Stimulated activated CD8-positive, alpha-beta memory T cell treated with anti-CD3 and anti-CD28 coated beads, Interleukin-4, amount 100 ng/mL, for 1 hour (primary cell): Measurements from ENCODE around the gene NMBR.
"Not testable (repeated sequence)": the region's sequence is repeated elsewhere in the genome, so short reads cannot be mapped to it uniquely, and the experiment has no call there.

Experiments
- DNase-seq, 2 donors: peaks; one replicate each; pipeline ENCODE4 v3.0.0-alpha.2; 2020; ENCODE audit warnings: low read depth in 2 of 2, low spot score in 1 of 2

Gene NMBR

DNA sequence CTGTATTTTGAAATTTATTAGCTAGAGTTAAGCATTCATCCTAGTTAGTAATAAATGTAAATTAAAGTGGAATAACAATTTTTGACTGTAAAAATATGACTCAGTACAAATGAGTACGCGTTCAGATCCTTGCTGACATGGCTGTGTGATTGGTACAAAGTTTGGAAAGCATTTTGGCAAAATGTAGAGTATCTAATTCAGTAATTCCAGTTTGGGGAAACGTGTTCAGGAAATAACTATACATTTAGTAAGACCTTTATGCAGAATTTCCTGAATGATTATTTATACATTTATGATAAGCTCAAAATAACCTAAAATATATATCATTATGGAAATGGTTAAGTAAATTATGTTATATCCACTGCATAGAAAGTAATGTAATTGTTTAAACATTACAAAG lies 8.2 kb upstream of the NMBR start:
- no peak for DNase-seq

DNA sequence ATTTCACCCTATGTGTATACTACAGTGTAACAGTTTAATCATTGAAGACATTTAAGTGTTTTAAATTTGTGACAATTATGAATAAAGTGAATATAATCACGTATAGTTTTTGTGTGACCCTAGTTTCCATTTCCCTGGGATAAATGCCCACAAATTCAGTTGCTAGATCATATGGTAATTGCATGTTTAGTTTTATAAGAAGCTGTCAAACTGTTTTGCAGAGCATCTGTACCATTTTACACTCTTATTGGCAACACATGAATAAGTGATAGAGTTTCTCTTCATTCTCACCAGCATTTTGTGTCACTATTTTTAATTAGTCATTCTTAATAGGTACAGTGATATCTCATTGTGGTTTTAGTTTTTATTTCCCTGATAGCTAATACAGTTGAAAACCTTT lies 7.4 kb upstream of the NMBR start:
- no peak for DNase-seq

DNA sequence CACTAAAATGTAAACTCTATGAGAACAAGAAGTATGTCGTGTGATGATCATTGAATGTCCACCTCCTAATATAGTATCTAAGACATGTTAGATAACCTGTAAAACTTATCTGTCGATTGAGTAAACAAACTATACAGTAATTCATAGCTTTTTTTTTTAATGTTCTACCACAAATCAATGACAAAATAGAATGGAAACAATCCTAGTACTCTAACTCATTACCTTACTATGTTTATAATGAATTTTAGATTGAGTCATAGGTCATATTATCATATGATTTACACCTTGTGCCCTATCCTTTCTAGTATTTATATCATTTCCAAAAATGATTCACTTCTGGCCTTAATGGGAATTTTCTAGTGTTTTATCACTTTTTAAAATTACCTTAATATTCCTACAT lies 6.3 kb upstream of the NMBR start:
- DNase-seq, result no peak

DNA sequence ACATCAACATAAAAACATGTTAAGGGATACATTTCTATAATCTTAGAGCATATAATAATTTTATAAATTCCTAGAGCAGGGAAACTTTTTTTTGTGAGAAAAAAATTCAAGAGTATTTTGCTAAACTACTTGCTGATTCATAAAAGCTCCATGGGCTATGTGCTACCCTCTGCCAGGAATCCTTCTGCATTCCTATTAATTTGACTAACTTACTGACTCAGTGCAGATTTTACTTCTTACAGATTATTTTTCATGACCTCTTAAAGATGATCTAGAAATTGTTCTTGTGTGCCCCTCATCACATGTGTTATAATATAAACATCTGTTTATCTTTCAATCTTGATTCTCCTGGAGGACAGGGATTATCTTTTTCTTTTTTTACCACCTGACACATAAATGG lies 5.8 kb upstream of the NMBR start:
- DNase-seq, result no peak

DNA sequence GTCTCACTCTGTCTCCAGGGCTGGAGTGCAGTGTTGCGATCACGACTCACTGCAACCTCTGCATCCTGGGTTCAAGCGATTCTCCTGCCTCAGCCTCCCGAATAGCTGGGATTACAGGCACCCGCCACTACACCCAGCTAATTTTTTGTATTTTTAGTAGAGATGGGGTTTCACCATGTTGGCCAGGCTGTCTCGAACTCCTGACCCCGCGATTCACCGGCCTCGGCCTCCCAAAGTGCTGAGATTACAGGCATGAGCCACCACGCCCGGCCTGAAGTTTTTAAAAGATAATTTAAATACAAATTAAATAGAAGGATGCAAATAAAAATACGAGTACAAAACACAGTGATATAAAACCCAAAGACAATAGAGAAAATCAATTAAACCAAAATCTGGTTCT lies 5.4 kb downstream of the NMBR start:
- DNase-seq, result not testable (repeated sequence)

DNA sequence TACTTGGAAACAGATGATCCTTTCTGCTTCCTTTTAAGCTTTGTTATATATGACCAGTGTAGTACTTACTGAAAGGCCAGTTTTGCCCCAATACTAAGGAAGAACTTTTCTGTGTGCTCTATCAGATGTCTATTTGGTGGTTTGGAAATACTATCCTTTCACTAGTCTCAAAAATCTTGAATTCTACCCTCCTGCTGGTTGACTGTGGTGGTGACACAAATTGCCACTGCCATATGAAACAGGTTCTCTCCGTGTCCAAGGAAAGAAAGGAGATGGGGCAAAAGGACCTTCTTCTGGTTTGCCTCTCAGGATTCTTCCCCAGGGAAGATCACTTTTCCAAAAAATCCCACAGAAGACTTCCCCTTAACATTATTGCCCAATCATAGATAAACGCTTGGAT lies 8.0 kb downstream of the NMBR start:
- no peak for DNase-seq

DNA sequence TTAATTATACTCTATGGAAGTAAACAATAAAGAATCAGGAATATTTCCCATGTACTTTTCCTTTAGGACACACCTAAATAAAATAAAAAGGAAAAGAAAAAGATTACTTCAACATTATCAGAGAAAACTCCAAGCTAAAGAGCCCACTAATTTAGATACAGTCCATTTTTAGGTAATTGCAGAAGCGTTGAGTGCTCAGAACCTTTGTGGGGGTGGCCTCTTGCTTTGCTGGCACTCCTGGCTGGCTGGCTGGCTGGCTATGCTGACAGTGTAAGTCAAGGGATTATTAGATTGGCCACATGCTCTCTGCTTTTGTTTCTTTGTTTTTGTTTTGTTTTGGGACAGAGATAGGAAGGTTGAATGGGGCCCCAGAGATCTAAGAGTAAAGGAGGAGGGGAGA lies 14.3 kb downstream of the NMBR start, which contains the start of gene GJE1:
Gene GJE1, plus strand, starts transcription at position 301 of the 400 bp plus-strand sequence. CDS start 234 bp downstream, outside the sequence.
- no peak for DNase-seq

DNA sequence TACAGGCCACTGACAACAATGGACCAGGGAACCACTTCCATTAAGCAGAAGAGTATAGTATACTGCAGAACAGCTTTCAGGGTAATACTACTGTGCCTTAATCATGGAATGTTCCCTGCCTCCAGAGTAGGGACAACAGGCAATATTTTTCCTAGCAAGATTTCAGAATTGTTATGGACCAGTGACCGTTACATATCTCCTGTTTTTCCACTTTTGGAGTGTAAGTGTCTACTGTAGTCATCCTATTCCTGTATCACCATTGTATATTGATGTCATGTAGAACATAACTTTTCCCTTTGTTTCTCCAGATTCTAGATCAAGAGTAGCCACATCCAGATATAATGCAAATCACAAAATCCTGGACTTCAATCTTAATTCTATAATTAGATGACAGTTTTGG lies 16.1 kb downstream of the NMBR start:
- DNase-seq, result no peak

DNA sequence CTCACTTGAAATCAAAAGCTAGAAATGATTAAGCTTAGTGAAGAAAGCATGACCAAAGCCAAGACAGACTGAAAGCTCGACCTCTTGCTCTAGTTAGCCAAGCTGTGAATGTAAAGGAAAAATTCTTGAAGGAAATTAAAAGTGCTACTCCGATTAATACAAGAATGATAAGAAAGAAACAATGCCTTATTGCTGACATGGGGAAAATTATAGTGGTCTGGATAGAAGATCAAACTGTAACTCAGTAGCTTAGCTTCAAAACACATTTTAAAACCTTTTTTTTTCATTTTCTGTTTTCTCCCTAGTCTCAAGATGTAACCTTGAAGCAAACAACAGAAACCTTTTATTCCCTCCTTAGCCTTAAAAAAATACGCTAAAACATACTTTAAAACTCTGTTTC lies 25.6 kb downstream of the NMBR start:
- no peak for DNase-seq

DNA sequence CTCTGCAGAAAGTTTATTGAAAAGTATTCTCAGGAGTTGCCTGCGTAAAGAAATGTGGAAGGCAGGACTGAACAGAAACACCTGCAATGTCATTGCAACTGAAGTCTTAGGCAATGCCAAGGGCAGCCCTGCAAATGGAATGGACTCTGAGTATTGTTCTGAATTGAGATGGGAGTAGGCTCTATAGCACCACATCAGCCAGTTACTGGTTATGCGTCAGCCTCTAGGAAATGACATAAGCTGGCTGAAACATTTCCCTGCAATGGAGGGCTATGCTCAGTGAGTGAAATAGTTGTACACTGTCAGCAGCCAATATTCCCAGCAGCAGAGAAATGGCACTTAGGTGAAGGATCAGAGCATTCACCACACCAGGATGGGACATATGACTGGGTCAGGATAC lies 28.0 kb downstream of the NMBR start:
- DNase-seq, result no peak

DNA sequence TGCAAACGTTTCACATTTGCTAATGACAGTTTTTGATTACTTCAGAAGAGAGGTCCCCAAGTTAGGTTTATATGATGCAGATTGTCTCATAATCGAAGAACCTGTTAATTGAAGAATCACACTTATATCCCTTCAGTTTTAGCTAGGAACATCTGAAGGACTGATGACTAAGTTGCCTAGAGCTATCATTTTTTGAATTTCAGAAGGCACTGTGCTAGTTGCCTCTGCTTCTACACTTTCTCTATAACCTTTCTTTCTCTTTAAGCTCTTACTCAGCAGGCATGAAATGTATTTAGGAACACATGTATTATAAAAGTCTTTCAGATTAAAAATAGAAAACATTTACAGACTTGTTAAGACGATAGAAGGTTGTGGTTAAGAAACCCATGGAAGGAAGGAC lies 28.6 kb downstream of the NMBR start:
- DNase-seq, result no peak

DNA sequence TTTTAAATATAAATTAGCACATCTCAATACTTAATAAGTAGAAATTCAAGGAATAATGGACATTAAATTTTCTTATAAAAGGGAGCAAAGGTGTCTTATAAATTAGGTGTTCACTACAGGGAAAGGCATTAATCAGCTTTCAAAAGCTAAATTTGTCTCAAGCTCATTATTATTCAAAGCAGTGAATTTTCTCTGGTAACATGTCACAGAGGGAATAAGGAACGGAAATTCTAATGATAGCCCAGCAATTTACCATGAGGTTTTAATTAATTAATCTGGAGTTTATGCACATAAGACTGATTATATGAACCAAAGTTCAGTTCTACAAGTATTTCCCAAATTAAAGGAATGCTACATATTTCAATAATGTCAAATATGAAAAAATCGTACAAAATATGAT lies 29.6 kb downstream of the NMBR start:
- no peak for DNase-seq

DNA sequence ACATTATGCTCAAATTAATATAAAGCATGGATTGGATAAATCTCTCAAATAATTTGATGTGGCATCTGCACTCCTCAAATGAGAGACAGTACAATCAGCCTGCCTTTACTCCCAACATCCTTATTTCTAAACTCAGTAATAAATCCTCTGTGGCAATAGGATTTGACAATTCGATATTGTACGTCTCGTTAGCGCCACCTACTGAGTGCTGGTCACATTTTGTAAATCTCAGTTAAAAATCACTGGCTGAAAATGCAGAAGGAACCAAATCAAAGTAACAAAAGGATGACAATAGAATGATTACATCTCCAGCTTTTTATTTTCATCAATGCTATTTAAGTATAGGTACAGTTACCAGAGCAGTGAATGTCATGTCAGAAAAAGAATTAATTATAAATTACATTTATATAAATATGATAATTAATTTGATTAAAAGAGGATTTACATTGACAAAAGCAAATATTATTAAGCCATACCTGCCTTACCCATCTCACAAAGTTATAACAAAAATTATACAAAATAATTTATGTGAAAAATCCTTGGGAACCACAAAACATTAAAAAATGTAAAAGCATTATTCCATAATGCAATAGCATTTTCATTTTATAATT lies 34.4 kb downstream of the NMBR start:
- DNase-seq, result peak; percentile 29 to 32

DNA sequence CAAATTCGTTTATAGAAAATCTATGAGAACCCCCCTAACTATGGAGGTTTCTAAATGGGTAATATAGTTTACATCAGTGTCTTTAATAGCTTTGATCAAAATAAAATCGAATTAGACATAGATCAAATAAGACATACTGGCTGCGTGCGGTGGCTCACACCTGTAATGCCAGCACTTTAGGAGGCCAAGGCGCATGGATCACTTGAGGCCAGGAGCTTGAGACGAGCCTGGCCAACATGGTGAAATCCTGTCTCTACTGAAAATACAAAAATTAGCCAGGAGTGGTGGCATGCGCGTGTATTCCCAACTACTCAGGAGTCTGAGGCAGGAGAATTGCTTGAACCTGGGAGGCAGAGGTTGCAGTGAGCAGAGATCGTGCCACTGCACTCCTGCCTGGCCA lies 36.1 kb downstream of the NMBR start:
- DNase-seq, result not testable (repeated sequence)

DNA sequence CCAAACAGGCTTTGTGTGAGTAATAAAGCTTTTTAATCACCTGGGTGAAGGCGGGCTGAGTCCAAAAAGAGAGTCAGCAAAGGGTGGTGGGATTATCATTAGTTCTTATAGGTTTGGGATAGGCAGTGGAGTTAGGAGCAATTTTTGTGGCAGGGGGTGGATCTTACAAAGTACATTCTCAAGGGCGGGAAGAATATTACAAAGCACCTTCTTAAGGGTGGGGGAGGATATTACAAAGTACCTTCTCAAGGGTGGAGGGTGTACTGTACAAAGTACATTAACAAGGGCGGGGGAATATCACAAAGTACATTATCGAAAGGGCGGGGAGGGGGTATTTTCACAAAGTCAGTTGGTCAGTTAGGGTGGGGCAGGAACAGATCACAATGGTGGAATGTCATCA lies 42.1 kb downstream of the NMBR start:
- DNase-seq, result not testable (repeated sequence)

DNA sequence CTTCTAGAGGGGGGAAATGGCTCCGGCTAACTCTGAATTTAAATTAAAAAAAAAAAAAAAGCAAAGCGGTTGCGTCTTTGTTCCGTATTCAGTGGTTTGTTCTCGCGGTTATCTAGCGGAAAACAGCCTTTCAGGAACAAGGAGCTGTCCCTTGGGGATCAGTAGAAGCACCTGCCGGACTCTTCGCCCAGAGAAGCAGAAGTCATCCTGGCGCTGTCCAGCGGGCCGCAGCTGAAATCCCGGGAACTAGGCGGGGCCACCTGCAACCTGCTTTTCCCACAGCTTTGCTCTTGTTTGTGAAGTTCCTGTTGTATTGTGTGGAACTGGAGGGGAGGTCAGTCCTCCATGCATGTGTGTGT lies 58.1 kb downstream of the NMBR start:
- DNase-seq, result no peak

DNA sequence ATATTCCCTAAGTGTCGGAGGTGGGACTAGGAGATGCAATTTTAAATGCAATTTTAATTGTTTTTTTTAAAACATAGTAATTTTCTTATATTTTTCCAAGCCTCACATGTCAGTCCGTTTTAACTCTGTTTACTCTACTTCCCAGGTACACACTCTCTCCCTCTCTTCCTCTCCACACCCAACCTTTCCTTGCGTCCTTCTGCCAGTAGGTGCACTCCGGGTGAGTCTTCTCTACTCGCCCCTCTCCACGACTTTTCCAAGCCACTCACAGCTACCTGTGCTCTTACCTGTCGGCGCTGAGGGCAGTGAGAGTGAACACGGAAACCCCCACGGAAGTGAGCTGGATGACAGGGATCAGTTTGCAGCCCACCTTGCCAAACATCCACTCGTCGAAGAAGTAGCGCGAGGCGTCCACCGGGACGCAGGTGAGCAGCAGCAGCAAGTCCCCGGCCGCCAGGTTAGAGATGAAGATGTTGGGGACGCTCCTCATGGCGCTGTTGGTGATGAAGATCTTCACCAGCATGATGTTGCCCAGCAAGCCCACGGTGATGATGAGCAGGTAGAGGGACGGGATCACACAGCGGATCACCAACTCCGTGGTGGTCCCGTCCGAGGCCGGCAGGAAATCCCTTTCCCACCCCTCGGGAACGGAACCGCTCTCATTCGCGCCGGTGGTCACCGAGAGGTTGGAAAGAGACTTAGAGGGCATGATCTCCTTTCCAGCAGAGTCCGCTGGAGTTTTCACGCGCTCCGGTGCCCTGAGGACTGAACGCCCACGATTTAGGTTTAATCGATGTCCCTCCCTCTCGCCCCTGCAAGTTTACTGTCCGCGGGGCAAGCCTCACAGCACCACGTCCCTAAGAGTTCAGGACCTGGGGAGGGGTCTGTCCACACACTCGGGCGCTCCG lies 58.7 kb downstream of the NMBR start:
- DNase-seq, result no peak

DNA sequence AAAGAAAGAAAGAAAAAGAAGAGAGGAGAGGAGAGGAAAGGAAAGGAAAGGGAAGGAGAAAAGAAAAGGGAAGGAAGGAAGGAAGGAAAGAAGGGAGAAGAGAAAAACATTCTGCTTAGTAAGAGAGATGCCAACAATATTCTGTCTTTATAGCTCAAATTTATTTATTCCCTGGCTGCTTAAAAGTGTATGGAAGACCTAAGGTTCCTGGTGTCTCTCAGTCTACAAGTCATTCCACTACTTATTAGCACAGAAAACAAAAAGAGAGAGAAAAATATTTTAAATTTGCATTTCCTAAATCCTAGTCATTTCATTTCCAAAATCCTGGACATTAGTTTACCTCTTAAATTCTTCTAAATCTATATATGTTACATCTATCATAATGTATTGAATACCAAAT lies 67.8 kb downstream of the NMBR start:
- DNase-seq, result no peak

DNA sequence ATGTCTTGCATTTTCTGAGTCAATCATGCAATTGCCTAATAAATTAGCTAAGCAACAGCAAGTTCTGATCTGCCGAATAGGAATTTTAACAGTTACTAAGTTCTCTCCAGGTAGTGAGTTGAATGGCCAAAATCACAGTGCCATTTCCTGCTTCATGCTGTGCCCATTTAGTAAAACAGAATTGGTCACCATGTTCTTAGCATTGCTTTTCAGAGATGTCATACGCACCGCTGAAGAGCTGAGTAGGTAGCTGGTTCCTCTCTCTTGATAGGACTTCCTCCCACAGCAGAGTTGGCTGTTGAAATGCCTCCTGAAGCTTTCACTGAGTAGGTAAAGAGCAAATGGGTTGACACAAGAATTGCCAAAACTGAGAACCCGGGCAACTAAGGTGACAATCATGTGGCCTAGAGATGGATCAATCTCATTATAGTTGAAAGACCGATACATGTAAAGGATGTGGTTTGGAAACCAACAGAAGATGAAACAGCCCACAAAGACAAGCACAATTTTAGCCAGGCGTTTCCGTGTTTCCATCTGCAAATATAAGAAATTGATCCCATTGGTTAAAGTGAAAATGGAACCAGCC lies 71.3 kb downstream of the NMBR start:
- DNase-seq, result no peak

DNA sequence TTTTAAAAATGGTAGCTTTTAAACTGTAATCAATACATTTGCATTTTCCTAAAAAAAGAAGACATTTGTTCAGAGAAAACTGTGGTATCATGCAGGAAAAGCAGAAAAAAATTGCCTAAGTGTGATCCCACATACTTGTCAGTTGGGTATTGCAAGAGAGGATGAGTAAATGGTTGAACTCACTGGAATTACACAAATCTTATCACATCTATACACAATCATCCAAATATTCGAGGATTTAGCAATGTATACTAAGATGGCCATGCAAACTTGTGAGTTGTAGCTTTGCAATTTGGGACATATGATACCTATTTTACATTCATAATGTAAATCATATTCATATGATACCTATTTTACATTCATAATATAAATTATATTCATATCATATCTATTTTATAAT lies 72.4 kb downstream of the NMBR start:
- no peak for DNase-seq

DNA sequence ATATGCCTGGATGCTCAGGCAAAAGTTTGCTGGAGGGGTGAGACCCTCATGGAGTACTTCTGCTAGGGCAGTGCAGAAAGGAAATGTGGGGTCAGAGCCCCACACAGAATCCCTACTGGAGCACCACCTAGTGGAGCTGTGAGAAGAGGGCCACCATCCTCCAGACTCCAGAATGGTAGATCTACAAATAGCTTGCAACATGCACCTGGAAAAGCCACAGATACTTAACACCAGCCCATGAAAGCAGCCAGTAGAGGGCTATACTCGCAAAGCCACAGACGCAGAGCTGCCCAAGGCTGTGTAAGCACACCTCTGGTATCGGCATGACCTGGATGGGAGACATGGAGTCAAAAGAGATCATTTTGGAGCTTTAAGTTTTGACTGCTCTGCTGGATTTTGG lies 74.9 kb downstream of the NMBR start:
- no peak for DNase-seq

DNA sequence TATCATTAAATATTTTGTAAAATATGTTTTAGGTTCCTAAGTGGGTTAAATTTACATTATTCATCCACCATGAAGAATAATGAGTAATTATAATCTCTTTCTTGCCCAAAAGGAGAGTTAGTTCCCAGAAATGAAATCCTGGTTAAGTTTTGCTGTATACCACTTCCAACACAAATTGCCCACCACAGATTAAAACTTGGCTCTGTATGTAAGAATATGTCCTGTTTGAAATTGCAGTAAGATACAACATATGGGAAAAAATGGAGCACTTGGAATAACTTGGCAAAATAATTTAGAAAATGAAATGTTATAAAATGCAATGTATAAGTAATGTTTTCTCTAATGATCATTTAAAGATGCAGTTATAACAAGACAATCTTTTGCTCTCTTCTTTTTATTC lies 78.5 kb downstream of the NMBR start:
- no peak for DNase-seq
